ENCODE results near the gene CDH12. TPM values are rescaled to one million over a fixed set of nuclear protein-coding genes. Genes with fewer than 3 reads are reported as not detected.

The CDH12 gene
- total and polyA plus RNA-seq, 4 donors = 0.02 to 0.33 (median 0.17) TPM; not detected in 1

DNA sequence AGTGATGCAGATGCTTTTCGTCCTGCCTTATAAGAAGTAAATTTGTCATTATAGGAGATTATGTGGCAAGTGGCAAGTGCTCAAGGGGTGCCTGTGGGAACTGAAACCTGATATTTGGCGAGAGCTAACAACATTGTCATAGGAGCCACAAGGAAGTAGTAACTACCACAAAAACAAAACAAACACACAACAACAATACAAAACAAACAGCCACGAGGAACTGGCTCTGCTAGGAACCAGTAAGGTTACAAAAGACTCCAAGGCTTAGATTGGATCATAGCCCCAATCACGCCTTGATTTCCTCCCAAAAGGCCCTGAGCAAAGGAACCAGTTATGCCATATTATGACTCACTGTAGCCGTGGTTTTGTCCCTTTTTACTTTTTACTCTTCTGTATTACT, 1045.2 kb downstream of the CDH12 start:
- Histone ChIP-seq H3K9me3 (ENCODE audit: control insufficient read depth in 4 of 4, low read length in 3 of 4) (no peaks in the 10 kb centered on the region), H3K36me3 (ENCODE audit: control insufficient read depth in 4 of 4, insufficient read depth in 3 of 4, low read depth in 1 of 4, low read length in 3 of 4) (no peaks in the 10 kb centered on the region), H3K4me1 (ENCODE audit: control insufficient read depth in 4 of 4, insufficient read depth in 4 of 4, low read length in 3 of 4) (no peaks in the 10 kb centered on the region), H3K27me3 (ENCODE audit: control insufficient read depth in 4 of 4, insufficient read depth in 4 of 4, low read length in 3 of 4) (no peaks in the 10 kb centered on the region), H3K9ac (ENCODE audit: low read depth in 1 of 2, low read length in 2 of 2) (no peak overlapping the region), H3K27ac (ENCODE audit: low read depth in 1 of 2, low read length in 2 of 2) (no peak overlapping the region), H3K4me3 (ENCODE audit: low read depth in 1 of 3, low read length in 3 of 3) (no peak overlapping the region)
- no peak for DNase-seq (ENCODE audit: low spot score)
- 56% methylated on average over 5 of the region's 5 CpGs for WGBS
- TF ChIP-seq NR2F2 (IDR thresholded peaks at IDR 0.05) (no peak), HNF4G (IDR thresholded peaks at IDR 0.05) (no peak), EGR1 (IDR thresholded peaks at IDR 0.05; ENCODE audit: low read depth in 2 of 2) (no peak), RXRA (IDR thresholded peaks at IDR 0.05) (no peak), YY1 (IDR thresholded peaks at IDR 0.05) (no peak)
- TF ChIP-seq, protein P1, sequence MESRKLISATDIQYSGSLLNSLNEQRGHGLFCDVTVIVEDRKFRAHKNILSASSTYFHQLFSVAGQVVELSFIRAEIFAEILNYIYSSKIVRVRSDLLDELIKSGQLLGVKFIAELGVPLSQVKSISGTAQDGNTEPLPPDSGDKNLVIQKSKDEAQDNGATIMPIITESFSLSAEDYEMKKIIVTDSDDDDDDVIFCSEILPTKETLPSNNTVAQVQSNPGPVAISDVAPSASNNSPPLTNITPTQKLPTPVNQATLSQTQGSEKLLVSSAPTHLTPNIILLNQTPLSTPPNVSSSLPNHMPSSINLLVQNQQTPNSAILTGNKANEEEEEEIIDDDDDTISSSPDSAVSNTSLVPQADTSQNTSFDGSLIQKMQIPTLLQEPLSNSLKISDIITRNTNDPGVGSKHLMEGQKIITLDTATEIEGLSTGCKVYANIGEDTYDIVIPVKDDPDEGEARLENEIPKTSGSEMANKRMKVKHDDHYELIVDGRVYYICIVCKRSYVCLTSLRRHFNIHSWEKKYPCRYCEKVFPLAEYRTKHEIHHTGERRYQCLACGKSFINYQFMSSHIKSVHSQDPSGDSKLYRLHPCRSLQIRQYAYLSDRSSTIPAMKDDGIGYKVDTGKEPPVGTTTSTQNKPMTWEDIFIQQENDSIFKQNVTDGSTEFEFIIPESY (IDR thresholded peaks at IDR 0.05) = no peak

DNA sequence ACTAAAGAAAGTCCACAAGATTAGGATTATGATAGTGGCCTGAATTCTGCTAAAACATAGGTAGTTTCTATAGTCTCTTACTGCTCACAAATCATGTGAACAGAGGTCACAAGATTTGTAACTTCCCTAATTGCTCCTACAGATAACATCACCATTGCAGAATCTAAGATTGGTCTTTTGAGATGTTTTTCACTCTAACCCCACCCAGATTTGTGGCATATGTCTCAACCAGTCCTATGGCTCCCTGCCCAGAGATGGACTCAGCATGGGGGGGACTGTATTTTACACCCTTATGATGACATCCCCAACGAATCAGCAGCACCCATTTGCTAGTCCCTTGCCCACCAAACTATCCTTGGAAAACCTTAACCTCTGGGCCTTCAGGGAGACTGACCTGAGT, 1046.2 kb downstream of the CDH12 start:
- WGBS = 2% methylated on average over 1 of the region's 1 CpG
- no peak for DNase-seq (ENCODE audit: low spot score)
- Histone ChIP-seq H3K27ac (ENCODE audit: low read depth in 1 of 2, low read length in 2 of 2) (no peak overlapping the region), H3K9ac (ENCODE audit: low read depth in 1 of 2, low read length in 2 of 2) (no peak overlapping the region), H3K4me1 (ENCODE audit: control insufficient read depth in 4 of 4, insufficient read depth in 4 of 4, low read length in 3 of 4) (no peaks in the 10 kb centered on the region), H3K4me3 (ENCODE audit: low read depth in 1 of 3, low read length in 3 of 3) (no peak overlapping the region), H3K36me3 (ENCODE audit: control insufficient read depth in 4 of 4, insufficient read depth in 3 of 4, low read depth in 1 of 4, low read length in 3 of 4) (no peaks in the 10 kb centered on the region), H3K9me3 (ENCODE audit: control insufficient read depth in 4 of 4, low read length in 3 of 4) (no peaks in the 10 kb centered on the region), H3K27me3 (ENCODE audit: control insufficient read depth in 4 of 4, insufficient read depth in 4 of 4, low read length in 3 of 4) (no peaks in the 10 kb centered on the region)
- no peak for TF ChIP-seq YY1 (IDR thresholded peaks at IDR 0.05)
- TF ChIP-seq, protein P2, sequence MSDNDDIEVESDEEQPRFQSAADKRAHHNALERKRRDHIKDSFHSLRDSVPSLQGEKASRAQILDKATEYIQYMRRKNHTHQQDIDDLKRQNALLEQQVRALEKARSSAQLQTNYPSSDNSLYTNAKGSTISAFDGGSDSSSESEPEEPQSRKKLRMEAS (IDR thresholded peaks at IDR 0.05) = no peak
- TF ChIP-seq, protein P3, sequence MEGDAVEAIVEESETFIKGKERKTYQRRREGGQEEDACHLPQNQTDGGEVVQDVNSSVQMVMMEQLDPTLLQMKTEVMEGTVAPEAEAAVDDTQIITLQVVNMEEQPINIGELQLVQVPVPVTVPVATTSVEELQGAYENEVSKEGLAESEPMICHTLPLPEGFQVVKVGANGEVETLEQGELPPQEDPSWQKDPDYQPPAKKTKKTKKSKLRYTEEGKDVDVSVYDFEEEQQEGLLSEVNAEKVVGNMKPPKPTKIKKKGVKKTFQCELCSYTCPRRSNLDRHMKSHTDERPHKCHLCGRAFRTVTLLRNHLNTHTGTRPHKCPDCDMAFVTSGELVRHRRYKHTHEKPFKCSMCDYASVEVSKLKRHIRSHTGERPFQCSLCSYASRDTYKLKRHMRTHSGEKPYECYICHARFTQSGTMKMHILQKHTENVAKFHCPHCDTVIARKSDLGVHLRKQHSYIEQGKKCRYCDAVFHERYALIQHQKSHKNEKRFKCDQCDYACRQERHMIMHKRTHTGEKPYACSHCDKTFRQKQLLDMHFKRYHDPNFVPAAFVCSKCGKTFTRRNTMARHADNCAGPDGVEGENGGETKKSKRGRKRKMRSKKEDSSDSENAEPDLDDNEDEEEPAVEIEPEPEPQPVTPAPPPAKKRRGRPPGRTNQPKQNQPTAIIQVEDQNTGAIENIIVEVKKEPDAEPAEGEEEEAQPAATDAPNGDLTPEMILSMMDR (IDR thresholded peaks at IDR 0.05; ENCODE audit: low read depth, low read length, missing input control) = no peak
- TF ChIP-seq HNF4A (conservative IDR thresholded peaks at IDR 0.05) = no peak
- no peak for TF ChIP-seq FOXA1 (IDR thresholded peaks at IDR 0.05)
- TF ChIP-seq EGR1 (IDR thresholded peaks at IDR 0.05; ENCODE audit: low read depth in 2 of 2) = no peak
- TF ChIP-seq JUND (IDR thresholded peaks at IDR 0.05) = no peak
- TF ChIP-seq NR2F2 (IDR thresholded peaks at IDR 0.05) = no peak
- TF ChIP-seq RAD21 (IDR thresholded peaks at IDR 0.05) = no peak
- TF ChIP-seq HNF4G (IDR thresholded peaks at IDR 0.05) = no peak
- TF ChIP-seq, protein P4, sequence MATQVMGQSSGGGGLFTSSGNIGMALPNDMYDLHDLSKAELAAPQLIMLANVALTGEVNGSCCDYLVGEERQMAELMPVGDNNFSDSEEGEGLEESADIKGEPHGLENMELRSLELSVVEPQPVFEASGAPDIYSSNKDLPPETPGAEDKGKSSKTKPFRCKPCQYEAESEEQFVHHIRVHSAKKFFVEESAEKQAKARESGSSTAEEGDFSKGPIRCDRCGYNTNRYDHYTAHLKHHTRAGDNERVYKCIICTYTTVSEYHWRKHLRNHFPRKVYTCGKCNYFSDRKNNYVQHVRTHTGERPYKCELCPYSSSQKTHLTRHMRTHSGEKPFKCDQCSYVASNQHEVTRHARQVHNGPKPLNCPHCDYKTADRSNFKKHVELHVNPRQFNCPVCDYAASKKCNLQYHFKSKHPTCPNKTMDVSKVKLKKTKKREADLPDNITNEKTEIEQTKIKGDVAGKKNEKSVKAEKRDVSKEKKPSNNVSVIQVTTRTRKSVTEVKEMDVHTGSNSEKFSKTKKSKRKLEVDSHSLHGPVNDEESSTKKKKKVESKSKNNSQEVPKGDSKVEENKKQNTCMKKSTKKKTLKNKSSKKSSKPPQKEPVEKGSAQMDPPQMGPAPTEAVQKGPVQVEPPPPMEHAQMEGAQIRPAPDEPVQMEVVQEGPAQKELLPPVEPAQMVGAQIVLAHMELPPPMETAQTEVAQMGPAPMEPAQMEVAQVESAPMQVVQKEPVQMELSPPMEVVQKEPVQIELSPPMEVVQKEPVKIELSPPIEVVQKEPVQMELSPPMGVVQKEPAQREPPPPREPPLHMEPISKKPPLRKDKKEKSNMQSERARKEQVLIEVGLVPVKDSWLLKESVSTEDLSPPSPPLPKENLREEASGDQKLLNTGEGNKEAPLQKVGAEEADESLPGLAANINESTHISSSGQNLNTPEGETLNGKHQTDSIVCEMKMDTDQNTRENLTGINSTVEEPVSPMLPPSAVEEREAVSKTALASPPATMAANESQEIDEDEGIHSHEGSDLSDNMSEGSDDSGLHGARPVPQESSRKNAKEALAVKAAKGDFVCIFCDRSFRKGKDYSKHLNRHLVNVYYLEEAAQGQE (IDR thresholded peaks at IDR 0.05) = no peak
- no peak for TF ChIP-seq RXRA (IDR thresholded peaks at IDR 0.05)
- no peak for TF ChIP-seq FOXA2 (IDR thresholded peaks at IDR 0.05)
- no peak for TF ChIP-seq GABPA (IDR thresholded peaks at IDR 0.05 in 1 of 2, conservative IDR thresholded peaks at IDR 0.05 in 1 of 2)
- TF ChIP-seq, protein P1 (IDR thresholded peaks at IDR 0.05) = no peak
- TF ChIP-seq TAF1 (conservative IDR thresholded peaks at IDR 0.05) = no peak
- TF ChIP-seq SP1 (IDR thresholded peaks at IDR 0.05) = no peak
